22Rv1 (cell line): Measurements from ENCODE around the gene RAP2A.

ENCODE experiments used
- H3K27ac ChIP-seq: fragments of 450-650 bp; 2 replicates; pipeline ENCODE4 v1.5.1; 2017
- CTCF ChIP-seq: fragments of 450-650 bp; IDR thresholded peaks from 2 replicates; pipeline ENCODE4 v1.5.1; 2017; ENCODE audit warnings: mild to moderate bottlenecking
- ZFX ChIP-seq: fragments of 450-650 bp; IDR thresholded peaks from 2 replicates; pipeline ENCODE4 v1.6.1; 2017; ENCODE audit warnings: antibody characterized with exemption, borderline replicate concordance

The RAP2A gene

GRCh38 chr13:97436845-97437244, 2.9 kb downstream of the RAP2A start:
- TF ChIP-seq CTCF = no peak
- no peak for TF ChIP-seq ZFX
- no peak overlapping the region for H3K27ac ChIP-seq

- no peak overlapping the region for H3K27ac ChIP-seq
- TF ChIP-seq CTCF (no peak), ZFX (no peak)
These were observed 3.8 kb downstream of the RAP2A start for GRCh38 chr13:97437729-97438128.

- TF ChIP-seq CTCF (no peak), ZFX (no peak)
- no peak overlapping the region for H3K27ac ChIP-seq
These were observed 5.1 kb downstream of the RAP2A start for GRCh38 chr13:97438856-97439595.

GRCh38 chr13:97440598-97441170, 6.7 kb downstream of the RAP2A start:
- no peak overlapping the region for H3K27ac ChIP-seq
- TF ChIP-seq ZFX (no peak), CTCF (no peak)

GRCh38 chr13:97441368-97441767, 7.4 kb downstream of the RAP2A start:
- no peak overlapping the region for H3K27ac ChIP-seq
- TF ChIP-seq CTCF (no peak), ZFX (no peak)

- TF ChIP-seq ZFX (no peak), CTCF (no peak)
- no peak overlapping the region for H3K27ac ChIP-seq
These were observed 11.7 kb downstream of the RAP2A start for GRCh38 chr13:97445522-97446187.

GRCh38 chr13:97446448-97446847, 12.5 kb downstream of the RAP2A start:
- TF ChIP-seq ZFX = no peak
- no peak for TF ChIP-seq CTCF
- H3K27ac ChIP-seq = no peak overlapping the region
